GM12875 (cell line): ENCODE results near the gene KRTAP10-8.
"Not testable (repeated sequence)": the region's sequence is repeated elsewhere in the genome, so short reads cannot be mapped to it uniquely, and the experiment has no call there.

ENCODE experiments used
- H3K4me3 ChIP-seq: one replicate; pipeline ENCODE4 v1.5.1; 2011; ENCODE audit warnings: low read depth, low read length, control low read depth
- TF ChIP-seq, protein P1 (sequence below): IDR thresholded peaks from 2 replicates; pipeline ENCODE4 v1.5.1; 2011; ENCODE audit warnings: low read depth, mild to moderate bottlenecking, control low read depth, inconsistent platforms, low read length, moderate library complexity, borderline replicate concordance; ENCODE audit not compliant: insufficient read depth

KRTAP10-8 gene

DNA sequence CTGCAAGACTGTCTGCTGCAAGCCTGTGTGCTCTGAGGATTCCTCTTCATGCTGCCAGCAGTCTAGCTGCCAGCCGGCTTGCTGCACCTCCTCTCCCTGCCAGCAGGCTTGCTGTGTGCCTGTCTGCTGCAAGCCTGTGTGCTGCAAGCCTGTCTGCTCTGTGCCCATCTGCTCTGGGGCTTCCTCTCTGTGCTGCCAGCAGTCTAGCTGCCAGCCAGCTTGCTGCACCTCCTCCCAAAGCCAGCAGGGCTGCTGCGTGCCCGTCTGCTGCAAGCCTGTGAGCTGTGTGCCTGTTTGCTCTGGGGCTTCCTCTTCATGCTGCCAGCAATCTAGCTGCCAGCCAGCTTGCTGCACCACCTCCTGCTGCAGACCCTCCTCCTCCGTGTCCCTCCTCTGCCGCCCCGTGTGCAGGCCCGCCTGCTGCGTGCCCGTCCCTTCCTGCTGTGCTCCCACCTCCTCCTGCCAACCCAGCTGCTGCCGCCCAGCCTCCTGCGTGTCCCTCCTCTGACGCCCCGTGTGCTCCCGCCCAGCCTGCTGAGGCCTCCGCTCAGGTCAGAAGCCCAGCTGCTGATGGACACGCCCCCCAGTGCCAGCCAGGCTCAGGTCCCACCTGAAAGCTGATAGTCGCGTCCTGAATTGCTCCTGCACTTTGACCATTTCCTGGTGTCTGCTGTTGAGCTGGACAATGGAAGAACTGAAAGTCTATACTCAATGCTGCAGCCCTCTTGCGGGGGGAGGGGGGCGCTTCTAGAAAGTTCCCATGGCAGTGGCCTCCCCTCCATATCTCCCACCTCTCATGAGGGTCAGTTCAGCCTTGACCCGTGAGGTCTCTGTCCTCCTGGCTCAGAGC, 37.2 kb upstream of the KRTAP10-8 start:
- TF ChIP-seq, protein P1, sequence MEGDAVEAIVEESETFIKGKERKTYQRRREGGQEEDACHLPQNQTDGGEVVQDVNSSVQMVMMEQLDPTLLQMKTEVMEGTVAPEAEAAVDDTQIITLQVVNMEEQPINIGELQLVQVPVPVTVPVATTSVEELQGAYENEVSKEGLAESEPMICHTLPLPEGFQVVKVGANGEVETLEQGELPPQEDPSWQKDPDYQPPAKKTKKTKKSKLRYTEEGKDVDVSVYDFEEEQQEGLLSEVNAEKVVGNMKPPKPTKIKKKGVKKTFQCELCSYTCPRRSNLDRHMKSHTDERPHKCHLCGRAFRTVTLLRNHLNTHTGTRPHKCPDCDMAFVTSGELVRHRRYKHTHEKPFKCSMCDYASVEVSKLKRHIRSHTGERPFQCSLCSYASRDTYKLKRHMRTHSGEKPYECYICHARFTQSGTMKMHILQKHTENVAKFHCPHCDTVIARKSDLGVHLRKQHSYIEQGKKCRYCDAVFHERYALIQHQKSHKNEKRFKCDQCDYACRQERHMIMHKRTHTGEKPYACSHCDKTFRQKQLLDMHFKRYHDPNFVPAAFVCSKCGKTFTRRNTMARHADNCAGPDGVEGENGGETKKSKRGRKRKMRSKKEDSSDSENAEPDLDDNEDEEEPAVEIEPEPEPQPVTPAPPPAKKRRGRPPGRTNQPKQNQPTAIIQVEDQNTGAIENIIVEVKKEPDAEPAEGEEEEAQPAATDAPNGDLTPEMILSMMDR, result 0 out of 2 replicates have a peak, but pooled peaks have one; percentile 6
- H3K4me3 ChIP-seq, result no peak overlapping the region

DNA sequence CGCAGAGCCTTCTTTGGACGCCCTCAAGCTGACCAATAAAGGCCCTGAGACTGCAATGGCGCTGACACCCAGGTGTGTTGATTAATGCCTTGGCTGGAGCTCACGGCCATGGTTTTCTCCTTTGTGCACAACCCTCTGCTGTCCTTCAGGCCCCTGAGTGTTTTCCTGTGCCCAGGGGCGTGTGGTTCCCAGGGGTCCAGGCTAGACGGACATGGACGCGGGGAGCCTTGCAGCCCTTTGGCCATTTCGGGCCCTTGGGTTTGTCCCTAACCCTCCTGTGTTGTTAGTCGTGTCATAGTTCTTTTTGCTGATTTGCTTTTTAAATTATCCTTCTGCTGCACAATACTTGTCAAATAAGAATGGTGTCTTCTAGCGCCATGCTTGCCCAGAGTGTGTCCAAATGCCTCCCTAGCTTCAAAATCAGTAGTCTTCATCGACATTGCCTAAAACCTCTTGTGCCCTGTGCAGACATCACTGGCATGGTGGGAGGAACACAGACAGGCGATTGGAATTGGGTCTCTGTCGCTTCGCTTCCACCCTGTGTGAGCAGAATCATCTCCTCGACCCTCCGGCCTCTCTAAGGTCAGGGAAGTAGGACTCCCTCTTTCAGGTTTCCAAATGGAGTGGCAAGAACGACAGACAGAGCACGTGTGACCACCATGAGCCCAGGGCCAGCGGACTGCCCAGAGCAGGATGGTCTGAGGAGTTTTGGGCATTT, 36.4 kb upstream of the KRTAP10-8 start:
- TF ChIP-seq, protein P1, result no peak
- H3K4me3 ChIP-seq, result no peak overlapping the region

DNA sequence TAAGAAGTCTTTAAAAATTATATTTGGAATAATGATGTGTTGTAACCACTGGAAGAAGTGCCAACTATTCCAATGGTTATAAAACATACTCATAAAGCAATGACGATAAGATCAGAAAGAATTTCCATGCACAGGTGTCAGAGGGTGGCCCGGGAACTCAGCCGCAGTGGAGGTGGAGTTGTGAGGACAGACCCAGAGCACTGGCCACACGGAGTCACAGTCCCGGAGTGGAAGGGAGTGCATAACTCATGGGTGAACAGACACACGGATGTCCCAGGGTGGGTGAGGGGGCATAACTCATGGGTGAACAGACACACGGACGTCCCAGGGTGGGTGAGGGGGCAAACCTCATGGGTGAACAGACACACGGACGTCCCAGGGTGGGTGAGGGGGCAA, 35.9 kb upstream of the KRTAP10-8 start:
- no peak overlapping the region for H3K4me3 ChIP-seq
- TF ChIP-seq, protein P1, result no peak

DNA sequence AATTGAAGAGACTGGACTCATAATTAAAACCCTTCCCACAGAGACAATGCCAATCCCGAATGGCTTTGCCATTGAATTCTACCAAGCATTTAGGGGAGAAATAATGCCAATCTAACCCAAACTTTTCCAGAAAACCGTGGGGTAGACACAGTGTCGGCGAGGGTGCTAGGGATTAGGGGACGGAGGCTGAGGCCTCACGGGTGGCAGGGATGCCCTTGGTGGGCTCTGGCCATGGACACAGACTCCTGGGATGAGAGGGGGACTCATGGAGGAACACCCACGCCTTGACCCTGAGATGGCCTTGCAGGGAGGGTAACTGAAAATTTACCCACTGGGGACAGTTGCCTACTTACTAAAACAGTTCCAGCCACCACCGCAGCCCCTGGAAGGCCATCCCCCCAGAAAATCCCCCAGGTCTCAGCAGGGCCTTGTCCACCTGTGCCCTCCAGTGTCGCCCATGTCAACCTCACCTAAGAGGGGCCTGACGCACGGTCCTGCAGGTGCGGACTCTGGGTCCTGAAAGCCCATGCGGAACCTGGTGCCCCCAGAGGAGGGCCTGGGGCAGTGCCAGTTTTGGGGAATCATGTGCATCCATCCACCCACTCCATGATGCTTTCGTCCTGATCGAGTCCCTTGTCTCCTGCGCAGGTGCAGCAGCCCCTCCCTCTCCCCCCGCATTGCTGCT, 33.4 kb upstream of the KRTAP10-8 start:
- TF ChIP-seq, protein P1, result no peak
- H3K4me3 ChIP-seq, result no peak overlapping the region

DNA sequence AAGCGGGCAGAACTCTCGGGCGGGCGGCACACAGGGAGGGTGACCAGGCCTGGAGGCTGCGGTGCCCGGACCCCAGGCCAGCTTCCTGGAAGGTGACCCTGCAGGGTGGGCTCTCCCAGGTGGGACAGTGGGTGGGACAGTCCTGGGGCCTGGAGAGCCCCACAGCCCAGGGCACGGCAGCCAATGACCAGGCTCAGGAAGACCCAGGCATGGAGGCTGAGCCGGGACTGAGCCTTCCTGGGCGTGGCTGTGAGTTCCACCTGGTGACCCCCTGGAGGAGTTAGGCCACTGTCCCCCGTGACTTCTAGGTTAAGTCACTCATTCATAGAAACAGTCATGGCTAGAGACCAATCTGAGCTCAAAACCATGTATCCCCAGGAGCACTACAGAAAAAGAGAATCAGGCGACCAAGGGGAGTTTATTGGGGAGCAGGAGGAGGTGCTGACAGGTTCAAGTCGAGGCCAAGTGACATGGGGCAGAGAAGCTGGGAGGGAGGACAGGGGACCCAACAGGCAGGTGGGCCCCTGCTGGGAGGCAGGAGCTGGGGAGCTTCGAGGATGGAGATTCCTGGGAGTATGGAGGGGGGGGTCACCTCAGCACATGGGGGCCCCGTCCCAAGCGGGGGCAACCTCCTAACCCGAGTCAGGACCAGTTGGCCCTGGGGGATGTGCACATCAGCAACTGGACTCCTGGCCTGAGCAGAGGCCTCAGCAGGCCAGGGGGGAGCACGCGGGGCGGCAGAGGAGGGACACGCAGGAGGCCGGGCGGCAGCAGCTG, 32.6 kb upstream of the KRTAP10-8 start:
- TF ChIP-seq, protein P1, result no peak
- no peak overlapping the region for H3K4me3 ChIP-seq

DNA sequence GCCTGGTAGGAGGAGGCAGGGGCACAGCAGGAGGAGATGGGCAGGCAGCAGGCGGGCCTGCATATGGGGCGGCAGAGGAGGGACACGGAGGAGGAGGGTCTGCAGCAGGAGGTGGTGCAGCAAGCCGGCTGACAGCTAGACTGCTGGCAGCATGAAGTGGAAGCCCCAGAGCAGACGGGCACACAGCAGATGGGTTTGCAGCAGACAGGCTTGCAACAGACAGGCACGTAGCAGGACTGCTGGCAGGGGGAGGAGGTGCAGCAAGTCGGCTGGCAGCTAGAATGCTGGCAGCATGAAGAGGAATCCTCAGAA, 32.1 kb upstream of the KRTAP10-8 start:
- TF ChIP-seq, protein P1, result no peak
- no peak overlapping the region for H3K4me3 ChIP-seq

DNA sequence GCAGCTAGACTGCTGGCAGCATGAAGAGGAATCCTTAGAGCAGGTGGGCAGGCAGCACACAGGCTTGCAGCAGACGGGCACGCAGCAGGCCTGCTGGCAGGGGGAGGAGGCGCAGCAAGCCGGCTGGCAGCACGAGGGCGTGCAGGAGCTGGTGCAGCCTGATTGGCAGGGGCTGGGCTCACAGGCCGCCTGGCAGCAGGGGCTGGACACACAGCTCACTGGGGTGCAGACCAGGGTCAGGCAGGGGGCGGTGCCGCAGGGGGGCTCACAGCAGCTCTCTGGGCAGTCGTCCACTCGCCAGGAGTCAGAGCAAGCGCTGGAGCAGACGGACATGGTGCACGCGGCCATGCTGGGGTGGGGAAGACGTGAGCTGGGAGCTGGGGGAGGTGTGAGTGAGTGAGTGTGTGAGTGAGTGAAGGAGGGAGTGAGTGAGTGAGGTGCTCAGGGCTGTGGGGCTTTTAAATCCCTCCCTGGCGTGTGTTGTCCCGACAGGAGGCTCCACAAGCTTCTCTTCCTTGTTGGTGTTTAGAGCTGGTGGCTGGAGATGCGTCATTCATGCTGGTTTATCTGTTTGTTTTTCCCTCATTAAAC, 31.6 kb upstream of the KRTAP10-8 start, which contains the start of gene KRTAP10-5:
TSS of gene KRTAP10-5 (minus strand) at position 374 of the 591 bp plus-strand sequence. CDS start at position 348, 26 bp downstream.
- H3K4me3 ChIP-seq, result not testable (repeated sequence)
